ENCODE measurements around the gene EDA. TPM values are rescaled to one million over a fixed set of nuclear protein-coding genes. Genes with fewer than 3 reads are reported as not detected.

The EDA gene
- total RNA-seq, 4 donors from 2014 or later: 0.51 to 13.5 (median 7.3) TPM

GRCh38 chrX:69724307-69724706 lies 108.4 kb downstream of the EDA start:
- Histone ChIP-seq H3K36me3 (no peaks in the 10 kb centered on the region), H3K4me3 (no peak overlapping the region), H3K9me3 (no peaks in the 10 kb centered on the region), H3K27me3 (no peaks in the 10 kb centered on the region), H3K4me1 (no peaks in the 10 kb centered on the region), H3K27ac (no peak overlapping the region)
- intact Hi-C loops (cut with DNase I; ENCODE audit: low total_unique reads): no loop called here
- TF ChIP-seq CTCF (IDR thresholded peaks at IDR 0.05) (no peak), POLR2A (IDR thresholded peaks at IDR 0.05) (no peak)
- DNase-seq: no peak

- no peak overlapping the region for H3K27ac ChIP-seq
- intact Hi-C loops (cut with DNase I; ENCODE audit: low total_unique reads): no loop called here
- no peak overlapping the region for H3K4me3 ChIP-seq
- no peaks in the 10 kb centered on the region for H3K4me1 ChIP-seq
- DNase-seq: no peak
- peaks cover 0 to 9% of the 10 kb centered on the region in 2 donors for H3K9me3 ChIP-seq
- H3K36me3 ChIP-seq: no peaks in the 10 kb centered on the region
- TF ChIP-seq CTCF (IDR thresholded peaks at IDR 0.05): no peak
- no peak for TF ChIP-seq POLR2A (IDR thresholded peaks at IDR 0.05)
- no peaks in the 10 kb centered on the region for H3K27me3 ChIP-seq
Observed at GRCh38 chrX:69740317-69740716, 124.4 kb downstream of the EDA start.

GRCh38 chrX:69741721-69742120 lies 125.8 kb downstream of the EDA start:
- no peak overlapping the region for H3K27ac ChIP-seq
- no peaks in the 10 kb centered on the region for H3K4me1 ChIP-seq
- no peak for DNase-seq
- intact Hi-C loops (cut with DNase I; ENCODE audit: low total_unique reads): no loop called here
- H3K27me3 ChIP-seq: no peaks in the 10 kb centered on the region
- H3K4me3 ChIP-seq: no peak overlapping the region
- no peaks in the 10 kb centered on the region for H3K36me3 ChIP-seq
- TF ChIP-seq POLR2A (IDR thresholded peaks at IDR 0.05) (no peak), CTCF (IDR thresholded peaks at IDR 0.05) (no peak)
- peaks cover 0 to 9% of the 10 kb centered on the region in 2 donors for H3K9me3 ChIP-seq

- H3K9me3 ChIP-seq: no peaks in the 10 kb centered on the region
- H3K4me3 ChIP-seq: no peak overlapping the region
- DNase-seq: no peak
- H3K27ac ChIP-seq: no peak overlapping the region
- H3K36me3 ChIP-seq: no peaks in the 10 kb centered on the region
- no peaks in the 10 kb centered on the region for H3K27me3 ChIP-seq
- intact Hi-C loops (cut with DNase I; ENCODE audit: low total_unique reads): no loop called here
- H3K4me1 ChIP-seq: no peaks in the 10 kb centered on the region
- TF ChIP-seq POLR2A (IDR thresholded peaks at IDR 0.05) (no peak), CTCF (IDR thresholded peaks at IDR 0.05) (no peak)
Observed at GRCh38 chrX:69746051-69746450, 130.1 kb downstream of the EDA start.

- Histone ChIP-seq H3K36me3 (no peaks in the 10 kb centered on the region), H3K4me3 (no peak overlapping the region), H3K27ac (no peak overlapping the region), H3K27me3 (no peaks in the 10 kb centered on the region), H3K9me3 (no peaks in the 10 kb centered on the region), H3K4me1 (no peaks in the 10 kb centered on the region)
- DNase-seq: no peak
- intact Hi-C loops (cut with DNase I; ENCODE audit: low total_unique reads): no loop called here
- TF ChIP-seq CTCF (IDR thresholded peaks at IDR 0.05): no peak
- no peak for TF ChIP-seq POLR2A (IDR thresholded peaks at IDR 0.05)
Observed at GRCh38 chrX:69748055-69748454, 132.1 kb downstream of the EDA start.

Data from uterus (tissue), 4 donors.